ENCODE measurements around the gene PLD6. TPM values are rescaled to one million over a fixed set of nuclear protein-coding genes. Genes with fewer than 3 reads are reported as not detected.
"Not testable (repeated sequence)": the region's sequence is repeated elsewhere in the genome, so short reads cannot be mapped to it uniquely, and the experiment has no call there.

PLD6 gene
- total RNA-seq, 1 donor from 2014 or later: 0.92 TPM

GRCh38 chr17:17164676-17165075 lies 41.5 kb downstream of the PLD6 start:
- TF ChIP-seq CTCF (conservative IDR thresholded peaks at IDR 0.05; ENCODE audit: low read depth, low read length): no peak
- DNase-seq (ENCODE audit: low read depth): no peak
- H3K4me3 ChIP-seq (ENCODE audit: low read depth, low read length): no peak overlapping the region

GRCh38 chr17:17164156-17164555 lies 42.0 kb downstream of the PLD6 start:
- TF ChIP-seq CTCF (conservative IDR thresholded peaks at IDR 0.05; ENCODE audit: low read depth, low read length): no peak
- no peak overlapping the region for H3K4me3 ChIP-seq (ENCODE audit: low read depth, low read length)
- no peak for DNase-seq (ENCODE audit: low read depth)

- no peak overlapping the region for H3K4me3 ChIP-seq (ENCODE audit: low read depth, low read length)
- no peak for DNase-seq (ENCODE audit: low read depth)
- TF ChIP-seq CTCF (conservative IDR thresholded peaks at IDR 0.05; ENCODE audit: low read depth, low read length): no peak
Observed at GRCh38 chr17:17161759-17162158, 44.4 kb downstream of the PLD6 start.

- DNase-seq (ENCODE audit: low read depth): no peak
- H3K4me3 ChIP-seq (ENCODE audit: low read depth, low read length): no peak overlapping the region
- no peak for TF ChIP-seq CTCF (conservative IDR thresholded peaks at IDR 0.05; ENCODE audit: low read depth, low read length)
Observed at GRCh38 chr17:17161121-17161520, 45.0 kb downstream of the PLD6 start.

GRCh38 chr17:17159571-17159970 lies 46.6 kb downstream of the PLD6 start:
- no peak overlapping the region for H3K4me3 ChIP-seq (ENCODE audit: low read depth, low read length)
- no peak for TF ChIP-seq CTCF (conservative IDR thresholded peaks at IDR 0.05; ENCODE audit: low read depth, low read length)
- DNase-seq (ENCODE audit: low read depth): no peak

GRCh38 chr17:17158506-17158905 lies 47.6 kb downstream of the PLD6 start:
- H3K4me3 ChIP-seq (ENCODE audit: low read depth, low read length); DNase-seq (ENCODE audit: low read depth): not testable (repeated sequence)

- no peak for TF ChIP-seq CTCF (conservative IDR thresholded peaks at IDR 0.05; ENCODE audit: low read depth, low read length)
- no peak overlapping the region for H3K4me3 ChIP-seq (ENCODE audit: low read depth, low read length)
- no peak for DNase-seq (ENCODE audit: low read depth)
Observed at GRCh38 chr17:17157041-17157440, 49.1 kb downstream of the PLD6 start.

- no peak for TF ChIP-seq CTCF (conservative IDR thresholded peaks at IDR 0.05; ENCODE audit: low read depth, low read length)
- no peak for DNase-seq (ENCODE audit: low read depth)
Observed at GRCh38 chr17:17156511-17156910, 49.6 kb downstream of the PLD6 start.

More at GRCh38 chr17:17156511-17156910, 49.6 kb downstream of the PLD6 start:
- no peak overlapping the region for H3K4me3 ChIP-seq (ENCODE audit: low read depth, low read length)
